Raji (cell line): Measurements from ENCODE around the gene DENND6A.

Experiments
- POLR2A ChIP-seq: IDR thresholded peaks from 2 replicates; pipeline ENCODE4 v1.6.1; 2011; ENCODE audit warnings: low read depth, low read length, control low read depth; ENCODE audit not compliant: insufficient read depth

DENND6A gene

GRCh38 chr3:57706462-57706861, 13.6 kb upstream of the DENND6A start:
- TF ChIP-seq POLR2A: no peak

GRCh38 chr3:57701781-57702180, 8.9 kb upstream of the DENND6A start:
- no peak for TF ChIP-seq POLR2A

GRCh38 chr3:57700737-57701136, 7.9 kb upstream of the DENND6A start:
- no peak for TF ChIP-seq POLR2A

- TF ChIP-seq POLR2A: no peak
Observed at GRCh38 chr3:57699591-57699990, 6.7 kb upstream of the DENND6A start.

- no peak for TF ChIP-seq POLR2A
Observed at GRCh38 chr3:57696801-57697321, 4.0 kb upstream of the DENND6A start.

GRCh38 chr3:57694146-57694545, 1.3 kb upstream of the DENND6A start:
- TF ChIP-seq POLR2A: no peak

GRCh38 chr3:57691411-57692132, 1.3 kb downstream of the DENND6A start:
- TF ChIP-seq POLR2A: no peak

GRCh38 chr3:57689367-57690053, 3.4 kb downstream of the DENND6A start:
- TF ChIP-seq POLR2A: no peak

GRCh38 chr3:57688291-57688690, 4.6 kb downstream of the DENND6A start:
- TF ChIP-seq POLR2A: no peak

- TF ChIP-seq POLR2A: no peak
Observed at GRCh38 chr3:57683286-57683685, 9.6 kb downstream of the DENND6A start.

GRCh38 chr3:57682284-57682683, 10.6 kb downstream of the DENND6A start:
- TF ChIP-seq POLR2A: no peak

- TF ChIP-seq POLR2A: no peak
Observed at GRCh38 chr3:57681691-57682090, 11.2 kb downstream of the DENND6A start.

GRCh38 chr3:57680046-57680445, 12.8 kb downstream of the DENND6A start:
- TF ChIP-seq POLR2A: no peak

GRCh38 chr3:57675530-57675929, 17.3 kb downstream of the DENND6A start:
- no peak for TF ChIP-seq POLR2A

- TF ChIP-seq POLR2A: no peak
Observed at GRCh38 chr3:57673156-57673555, 19.7 kb downstream of the DENND6A start.

- TF ChIP-seq POLR2A: no peak
Observed at GRCh38 chr3:57670543-57670942, 22.3 kb downstream of the DENND6A start.

- no peak for TF ChIP-seq POLR2A
Observed at GRCh38 chr3:57661404-57661803, 31.5 kb downstream of the DENND6A start.

GRCh38 chr3:57659806-57660439, 33.0 kb downstream of the DENND6A start:
- no peak for TF ChIP-seq POLR2A
